Natural killer cell (primary cell): ENCODE data around the gene MSI2. TPM values are rescaled to one million over a fixed set of nuclear protein-coding genes. Genes with fewer than 3 reads are reported as not detected.

ENCODE experiments used
- ATAC-seq, 3 donors: fragments of 150-1000 bp in 2 of 3; fragments of 200-7000 bp in 1 of 3; cut with Tn5 transposase; 1 replicate in 1 of 3; 2 replicates in 2 of 3; pipeline ENCODE4 v1.10.0; 2021; ENCODE audit warnings: mild to moderate bottlenecking in 2 of 3, moderate library complexity in 2 of 3
- DNase-seq, 2 donors: peaks; one replicate each; pipeline versions ENCODE4 v3.0.0 to v3.0.0-alpha.2; 2013 to 2021; ENCODE audit warnings: mixed read lengths in 1 of 2
- H3K27ac ChIP-seq: one replicate; pipeline ENCODE4 v1.5.1; 2013; ENCODE audit warnings: mild to moderate bottlenecking, low read length
- H3K27me3 ChIP-seq: one replicate; pipeline ENCODE4 v1.6.1; 2013; ENCODE audit warnings: low read length; ENCODE audit not compliant: control insufficient read depth, insufficient read depth
- H3K36me3 ChIP-seq: one replicate; pipeline ENCODE4 v1.6.1; 2013; ENCODE audit warnings: low read length; ENCODE audit not compliant: control insufficient read depth, insufficient read depth
- H3K4me1 ChIP-seq: one replicate; pipeline ENCODE4 v1.6.1; 2013; ENCODE audit warnings: low read length; ENCODE audit not compliant: control insufficient read depth, insufficient read depth
- H3K4me3 ChIP-seq: one replicate; pipeline ENCODE4 v1.5.1; 2013; ENCODE audit warnings: low read length
- H3K9me3 ChIP-seq: one replicate; pipeline ENCODE4 v1.6.1; 2013; ENCODE audit warnings: low read length; ENCODE audit not compliant: control insufficient read depth, insufficient read depth
- H3K27ac Mint-ChIP-seq, 2 donors: one replicate each; pipeline ENCODE4 v1.8.0; 2022; ENCODE audit warnings: mild to moderate bottlenecking in 2 of 2, mixed read lengths in 2 of 2, moderate library complexity in 1 of 2
- H3K27me3 Mint-ChIP-seq, 2 donors: one replicate each; pipeline ENCODE4 v1.8.0; 2022; ENCODE audit warnings: low read depth in 2 of 2, mixed read lengths in 2 of 2
- H3K36me3 Mint-ChIP-seq: one replicate; pipeline ENCODE4 v1.8.0; 2022; ENCODE audit warnings: mixed read lengths
- H3K4me1 Mint-ChIP-seq, 2 donors: one replicate each; pipeline ENCODE4 v1.8.0; 2022; ENCODE audit warnings: mixed read lengths in 2 of 2
- H3K4me3 Mint-ChIP-seq: one replicate; pipeline ENCODE4 v1.8.0; 2022; ENCODE audit warnings: mild to moderate bottlenecking, moderate library complexity, mixed read lengths
- H3K9me3 Mint-ChIP-seq, 2 donors: one replicate each; pipeline ENCODE4 v1.8.0; 2022; ENCODE audit warnings: mixed read lengths in 2 of 2
- CTCF ChIP-seq: fragments of 200-600 bp; IDR thresholded peaks from one replicate; pipeline ENCODE4 v1.8.0; 2022; ENCODE audit warnings: antibody characterized with exemption
- WGBS: methylation state at CpG from one replicate; pipeline ENCODE4 v1.1.7; 2013; ENCODE audit warnings: missing lambda C conversion rate; ENCODE audit not compliant: insufficient coverage; 5-methylcytosine and 5-hydroxymethylcytosine counted together
- intact Hi-C: fragments of 100-400 bp; cut with micrococcal nuclease; formaldehyde crosslinking; loops from one replicate; pipeline ENCODE4 v1.14.2; 2022
- total RNA-seq, 4 donors: library from RNA; stranded (reverse); fragments of 120-200 nt in 1 of 4; gene quantifications; one replicate each; pipeline versions ENCODE4 v1.2.3 to v1.2.4, GENCODE V29; 2013 to 2022

Gene MSI2
- total RNA-seq, 3 donors from 2014 or later (not counting 1 experiment from before 2014, with no cell fraction given) = 95.5 to 145 (median 96.8) TPM

- intact Hi-C loops = no loop called here
- peaks cover 1% of the 10 kb centered on the region for H3K36me3 ChIP-seq
- H3K36me3 Mint-ChIP-seq = no peaks in the 10 kb centered on the region
- no peak overlapping the region for H3K4me3 Mint-ChIP-seq
- H3K9me3 ChIP-seq = no peaks in the 10 kb centered on the region
- no peak overlapping the region for H3K27ac Mint-ChIP-seq
- TF ChIP-seq CTCF = no peak
- no peak overlapping the region for H3K27ac ChIP-seq
- H3K4me1 ChIP-seq = no peaks in the 10 kb centered on the region
- H3K27me3 Mint-ChIP-seq = no peaks in the 10 kb centered on the region
- DNase-seq = no peak
- peaks cover 13 to 27% of the 10 kb centered on the region in 2 donors for H3K4me1 Mint-ChIP-seq
- no peak overlapping the region for H3K4me3 ChIP-seq
- no peaks in the 10 kb centered on the region for H3K9me3 Mint-ChIP-seq
- H3K27me3 ChIP-seq = no peaks in the 10 kb centered on the region
- ATAC-seq = no peak
- WGBS = 31% methylated on average over 2 of the region's 2 CpGs
These were observed 55.9 kb downstream of the MSI2 start for GRCh38 chr17:57312242-57312641.

GRCh38 chr17:57313097-57313835, 56.9 kb downstream of the MSI2 start:
- no peaks in the 10 kb centered on the region for H3K9me3 ChIP-seq
- no peak for ATAC-seq
- no peaks in the 10 kb centered on the region for H3K9me3 Mint-ChIP-seq
- peaks cover 1% of the 10 kb centered on the region for H3K36me3 ChIP-seq
- no peak for DNase-seq
- whole genome bisulfite sequencing = 91% methylated on average over 12 of the region's 12 CpGs
- H3K4me1 Mint-ChIP-seq = peaks cover 13 to 22% of the 10 kb centered on the region in 2 donors
- H3K4me1 ChIP-seq = no peaks in the 10 kb centered on the region
- H3K27me3 Mint-ChIP-seq = no peaks in the 10 kb centered on the region
- H3K27ac Mint-ChIP-seq = no peak overlapping the region
- H3K27me3 ChIP-seq = no peaks in the 10 kb centered on the region
- no peaks in the 10 kb centered on the region for H3K36me3 Mint-ChIP-seq
- H3K4me3 ChIP-seq = no peak overlapping the region
- H3K4me3 Mint-ChIP-seq = no peak overlapping the region
- no peak overlapping the region for H3K27ac ChIP-seq
- intact Hi-C loops = no loop called here
- TF ChIP-seq CTCF = no peak

GRCh38 chr17:57315061-57316015, 59.0 kb downstream of the MSI2 start:
- intact Hi-C loops = no loop called here
- no peak overlapping the region for H3K27ac Mint-ChIP-seq
- H3K9me3 Mint-ChIP-seq = no peaks in the 10 kb centered on the region
- Histone ChIP-seq H3K9me3 (no peaks in the 10 kb centered on the region), H3K27me3 (no peaks in the 10 kb centered on the region), H3K36me3 (peaks cover 1% of the 10 kb centered on the region), H3K4me1 (no peaks in the 10 kb centered on the region), H3K4me3 (no peak overlapping the region), H3K27ac (no peak overlapping the region)
- DNase-seq = no peak
- ATAC-seq = no peak
- 93% methylated on average over 14 of the region's 16 CpGs for WGBS
- peaks cover 7 to 15% of the 10 kb centered on the region in 2 donors for H3K4me1 Mint-ChIP-seq
- H3K4me3 Mint-ChIP-seq = no peak overlapping the region
- TF ChIP-seq CTCF = no peak
- no peaks in the 10 kb centered on the region for H3K27me3 Mint-ChIP-seq
- no peaks in the 10 kb centered on the region for H3K36me3 Mint-ChIP-seq
